K562 (cell line): ENCODE results near the gene PHKG2. TPM values are rescaled to one million over a fixed set of nuclear protein-coding genes. Genes with fewer than 3 reads are reported as not detected.

ENCODE experiments used
- ATAC-seq: fragments of 200-7000 bp; cut with Tn5 transposase; 3 replicates; pipeline ENCODE4 v1.9.1; 2020; ENCODE audit warnings: moderate library complexity
- BruUV-seq: library from RNA; stranded (reverse); fragments of 400-500 nt; replicated peaks from 2 replicates; lab custom pipeline; 2021; lab: Mats Ljungman, UMichigan
- CTCF ChIA-PET: fragments of 300-600 bp; formaldehyde crosslinking; extraction: SDS; loops from one replicate; lab custom pipeline; 2021; ENCODE audit warnings: low intra/inter-chr PET ratio; lab: Yijun Ruan, JAX
- POLR2A ChIA-PET: fragments of 300-600, 350-650 bp; sonication (Branson Sonifier 250); formaldehyde crosslinking; extraction: SDS; loops from one replicate; lab custom pipeline; 2021; ENCODE audit warnings: antibody characterized with exemption, inconsistent platforms; lab: Yijun Ruan, JAX
- DNase-seq, 4 experiments: peaks; one replicate each; pipeline versions ENCODE4 v3.0.0 to v3.0.0-alpha.2; 2011 to 2018; ENCODE audit warnings: low spot score in 3 of 4, mixed read lengths in 3 of 4; ENCODE audit errors: extremely low read depth in 1 of 4
- FAIRE-seq: peaks from 2 replicates; lab custom pipeline; 2011; peaks lifted over from hg19 to GRCh38; lab: Jason Lieb, UNC
- H2AFZ ChIP-seq: 2 replicates; pipeline ENCODE4 v1.6.0; 2011; ENCODE audit warnings: low read depth, low read length, control low read depth, inconsistent platforms
- H3K27ac ChIP-seq: fragments of 200-600 bp; 3 replicates; pipeline ENCODE4 v1.8.0; 2011; ENCODE audit warnings: low read depth, mild to moderate bottlenecking, control low read depth, inconsistent platforms, low read length, moderate library complexity, mixed read lengths; ENCODE audit errors: extremely low read depth
- H3K27me3 ChIP-seq, 2 experiments: fragments of 300-600 bp in 1 of 2; 2 replicates in 1 of 2; 3 replicates in 1 of 2; pipeline versions ENCODE4 v1.6.0 to v1.8.0; 2011; ENCODE audit warnings: inconsistent platforms in 2 of 2, low read length in 2 of 2, mild to moderate bottlenecking in 1 of 2, mixed read lengths in 1 of 2, moderate library complexity in 1 of 2; ENCODE audit not compliant: control insufficient read depth in 2 of 2, insufficient read depth in 2 of 2
- H3K36me3 ChIP-seq: fragments of 300-600 bp; 3 replicates; pipeline ENCODE4 v1.8.0; 2011; ENCODE audit warnings: mild to moderate bottlenecking, low read length, inconsistent platforms; ENCODE audit not compliant: control insufficient read depth, insufficient read depth
- H3K4me1 ChIP-seq, 2 experiments: fragments of 200-600 bp in 1 of 2; replicated peaks in 1 of 2; 2 replicates in 1 of 2; 3 replicates in 1 of 2; pipeline versions ENCODE4 v1.5.1 to v1.8.0; 2011; ENCODE audit warnings: inconsistent platforms in 2 of 2, low read length in 2 of 2, mild to moderate bottlenecking in 1 of 2, mixed read lengths in 1 of 2, moderate library complexity in 1 of 2; ENCODE audit not compliant: control insufficient read depth in 2 of 2, insufficient read depth in 2 of 2
- H3K4me2 ChIP-seq: 2 replicates; pipeline ENCODE4 v1.6.1; 2011; ENCODE audit warnings: low read length, control low read depth, inconsistent platforms, mixed read lengths; ENCODE audit not compliant: insufficient read depth
- H3K4me3 ChIP-seq: fragments of 200-600 bp; sonication (generic), shearing (Covaris generic); 2 replicates; pipeline ENCODE4 v1.5.1; 2016; ENCODE audit warnings: control low read depth, inconsistent platforms
- H3K79me2 ChIP-seq: fragments of 200-600 bp; 3 replicates; pipeline ENCODE4 v1.8.0; 2011; ENCODE audit warnings: low read length, inconsistent platforms; ENCODE audit not compliant: control insufficient read depth, insufficient read depth
- H3K9ac ChIP-seq, 2 experiments: 2 replicates each; pipeline versions ENCODE4 v1.6.0 to v1.6.1; 2011; ENCODE audit warnings: low read depth in 2 of 2, low read length in 2 of 2, control low read depth in 1 of 2, inconsistent platforms in 1 of 2, mild to moderate bottlenecking in 1 of 2, mixed read lengths in 1 of 2; ENCODE audit not compliant: insufficient read depth in 1 of 2
- H3K9me1 ChIP-seq: one replicate; pipeline ENCODE4 v1.6.0; 2011; ENCODE audit warnings: inconsistent platforms, mild to moderate bottlenecking, low read length, moderate library complexity; ENCODE audit not compliant: control insufficient read depth, insufficient read depth
- H3K9me3 ChIP-seq: replicated peaks from 2 replicates; pipeline ENCODE4 v1.5.1; 2011; ENCODE audit warnings: low read depth, low read length, inconsistent platforms; ENCODE audit not compliant: control insufficient read depth, insufficient read depth
- H4K20me1 ChIP-seq: replicated peaks from 2 replicates; pipeline ENCODE4 v1.6.1; 2011; ENCODE audit warnings: low read length, inconsistent platforms, mixed read lengths; ENCODE audit not compliant: control insufficient read depth, insufficient read depth
- CSDE1 ChIP-seq, 2 experiments: fragments of 450-650 bp; IDR thresholded peaks; 2 replicates each; pipeline ENCODE4 v1.6.1; 2016; ENCODE audit warnings: mild to moderate bottlenecking in 1 of 2
- CTBP1 ChIP-seq: fragments of 450-650 bp; IDR thresholded peaks from 2 replicates; pipeline ENCODE4 v1.6.1; 2016; ENCODE audit warnings: borderline replicate concordance
- EGR1 ChIP-seq: fragments of 450-650 bp; conservative IDR thresholded peaks from 2 replicates; pipeline ENCODE4 v1.6.1; 2017; ENCODE audit warnings: mild to moderate bottlenecking
- KAT8 ChIP-seq: fragments of 450-650 bp; IDR thresholded peaks from 2 replicates; pipeline ENCODE4 v1.6.1; 2016; ENCODE audit warnings: low read depth, mild to moderate bottlenecking
- KHSRP ChIP-seq: fragments of 450-650 bp; IDR thresholded peaks from 2 replicates; pipeline ENCODE4 v1.6.1; 2017
- THAP7 ChIP-seq: fragments of 250-450 bp; sonication (Bioruptor Pico); IDR thresholded peaks from 2 replicates; pipeline ENCODE4 v1.5.0; 2021
- ZNF263 ChIP-seq: sonication (generic); formaldehyde crosslinking; IDR thresholded peaks from 2 replicates; pipeline ENCODE4 v1.8.0; 2022; ENCODE audit warnings: mild to moderate bottlenecking, missing genetic modification reagents, borderline replicate concordance
- ZNF280A ChIP-seq: fragments of 450-650 bp; IDR thresholded peaks from 2 replicates; pipeline ENCODE4 v1.6.1; 2018; ENCODE audit warnings: mild to moderate bottlenecking, low read depth; ENCODE audit not compliant: partially characterized antibody
- ZNF717 ChIP-seq: fragments of 250-450 bp; sonication (Bioruptor Pico); IDR thresholded peaks from 2 replicates; pipeline ENCODE4 v1.5.0; 2021
- WGBS: fragments of 100-300 bp; shearing (Covaris generic); methylation state at CpG from one replicate; pipeline ENCODE4 v1.1.6; 2016; ENCODE audit warnings: low coverage, mixed read lengths; ENCODE audit not compliant: insufficient coverage; ENCODE audit errors: missing lambda C conversion rate; 5-methylcytosine and 5-hydroxymethylcytosine counted together
- in situ Hi-C: fragments of 300-500 bp; cut with MboI; formaldehyde crosslinking; loops from 4 replicates; pipeline ENCODE4 v1.15.0; 2018; ENCODE audit warnings: inconsistent platforms, mixed read lengths
- intact Hi-C: fragments of 100-400 bp; cut with micrococcal nuclease; formaldehyde crosslinking; loops from 2 replicates; pipeline ENCODE4 v1.14.2; 2022
- polyA plus RNA-seq, 8 experiments: library from polyadenylated mRNA; depleted of rRNA in 4 of 8; stranded (reverse) in 5 of 8; unstranded in 3 of 8; fragments of >200 nt; fragmentation: Nextera tagmentation in 2 of 8; fragmentation: Illumina TruSeq in 1 of 8; extraction: Ambion mirVana in 2 of 8; extraction: Trizol in 1 of 8; gene quantifications; 2 replicates each; pipeline versions ENCODE4 v1.2.1 to v1.2.3, GENCODE V29; 2011 to 2014; ENCODE audit warnings: inconsistent platforms in 1 of 8, missing spikeins in 1 of 8
- total RNA-seq, 7 experiments: library from RNA; depleted of rRNA in 6 of 7; stranded (reverse); fragments of >200 nt in 6 of 7; fragmentation: Illumina TruSeq in 2 of 7; extraction: Trizol in 2 of 7; gene quantifications; 2 replicates each; pipeline versions ENCODE4 v1.2.1 to v1.2.3, GENCODE V29; 2011 to 2021; ENCODE audit warnings: low replicate concordance in 1 of 7

PHKG2 gene
- total and polyA plus RNA-seq, 9 of the 15 experiments (the other 6 are each of a cell fraction or from before 2014, with no cell fraction given), result 5.8 to 54.2 (median 30.7) TPM

GRCh38 chr16:30793508-30794069, 45.4 kb downstream of the PHKG2 start:
- TF ChIP-seq ZNF280A (no peak), CTBP1 (peak; percentile 32; the same call in 1 of the 2 replicates)
- Histone ChIP-seq H3K9me1 (no peaks in the 10 kb centered on the region), H3K36me3 (no peaks in the 10 kb centered on the region), H2AFZ (no peak overlapping the region; the same call in 1 of the 2 replicates), H3K4me1 (peaks cover 0 to 10% of the 10 kb centered on the region in 2 experiments; a peak in 3 of 5 replicates), H3K79me2 (no peaks in the 10 kb centered on the region), H4K20me1 (no peaks in the 10 kb centered on the region), H3K9me3 (no peaks in the 10 kb centered on the region), H3K4me2 (no peak overlapping the region), H3K27ac (no peak overlapping the region), H3K4me3 (no peak overlapping the region), H3K27me3 (no peaks in the 10 kb centered on the region), H3K9ac (0 out of 4 replicates have a peak overlapping the region, but pooled peaks of 1 of the 2 experiments have one; percentile 4)
- BruUV-seq, result no TSS peak
- DNase-seq (no peak), FAIRE-seq (no peak), ATAC-seq (peak; percentile 26)
- in situ Hi-C loops, result no loop called here
- 47% methylated on average over 7 of the region's 7 CpGs for WGBS
- intact Hi-C loops, result no loop called here
- ChIA-PET POLR2A (interaction anchor here (1.1 to 2.3 kb wide), 7 partner anchors 9 to 81 kb away, joined by 3 to 16 read pairs (median 6); no protein-coding TSS in a partner anchor), CTCF (no interaction called here)

- H2AFZ ChIP-seq, result no peak overlapping the region
- peak overlapping the region in 1 of 2 experiments; percentile 14; a peak in 1 of 4 replicates for H3K9ac ChIP-seq
- CTCF ChIA-PET, result no interaction called here
- H4K20me1 ChIP-seq, result no peaks in the 10 kb centered on the region
- intact Hi-C loops (no loop called here), in situ Hi-C loops (no loop called here)
- 43% methylated on average over 3 of the region's 3 CpGs for WGBS
- no peak overlapping the region for H3K4me3 ChIP-seq
- H3K9me1 ChIP-seq, result no peaks in the 10 kb centered on the region
- H3K36me3 ChIP-seq, result no peaks in the 10 kb centered on the region
- no peaks in the 10 kb centered on the region for H3K27me3 ChIP-seq
- peaks cover 0 to 10% of the 10 kb centered on the region in 2 experiments; a peak in 3 of 5 replicates for H3K4me1 ChIP-seq
- TF ChIP-seq ZNF717 (CRISPR knock-in tag), result no peak
- no peak for TF ChIP-seq KHSRP
- TF ChIP-seq EGR1, result peak; percentile 44
- TF ChIP-seq CSDE1 (IDR thresholded peaks at IDR 0.05), result no peak
- TF ChIP-seq ZNF263 (CRISPR knock-in tag), result peak; percentile 63; the same call in 1 of the 2 replicates
- TF ChIP-seq THAP7 (CRISPR knock-in tag), result no peak
- no peak for TF ChIP-seq KAT8
- no peak overlapping the region for H3K4me2 ChIP-seq
- ATAC-seq, result no peak; the same call in 2 of the 3 replicates
- POLR2A ChIA-PET, result interaction anchor here (1.2 to 2.3 kb wide), 4 partner anchors 11 to 80 kb away, joined by 3 to 16 read pairs (median 10); no protein-coding TSS in a partner anchor
- H3K9me3 ChIP-seq, result no peaks in the 10 kb centered on the region
- FAIRE-seq, result no peak
- peak in 1 of 4 experiments; percentile 7 for DNase-seq
- BruUV-seq, result no TSS peak
- H3K27ac ChIP-seq, result no peak overlapping the region
- no peaks in the 10 kb centered on the region for H3K79me2 ChIP-seq
Observed at GRCh38 chr16:30794634-30795033, 46.4 kb downstream of the PHKG2 start.
